ENCODE measurements around the gene PCDHB10. TPM values are rescaled to one million over a fixed set of nuclear protein-coding genes. Genes with fewer than 3 reads are reported as not detected.

Gene PCDHB10
- 0.72 and 1.0 TPM in 2 replicates for total RNA-seq

DNA sequence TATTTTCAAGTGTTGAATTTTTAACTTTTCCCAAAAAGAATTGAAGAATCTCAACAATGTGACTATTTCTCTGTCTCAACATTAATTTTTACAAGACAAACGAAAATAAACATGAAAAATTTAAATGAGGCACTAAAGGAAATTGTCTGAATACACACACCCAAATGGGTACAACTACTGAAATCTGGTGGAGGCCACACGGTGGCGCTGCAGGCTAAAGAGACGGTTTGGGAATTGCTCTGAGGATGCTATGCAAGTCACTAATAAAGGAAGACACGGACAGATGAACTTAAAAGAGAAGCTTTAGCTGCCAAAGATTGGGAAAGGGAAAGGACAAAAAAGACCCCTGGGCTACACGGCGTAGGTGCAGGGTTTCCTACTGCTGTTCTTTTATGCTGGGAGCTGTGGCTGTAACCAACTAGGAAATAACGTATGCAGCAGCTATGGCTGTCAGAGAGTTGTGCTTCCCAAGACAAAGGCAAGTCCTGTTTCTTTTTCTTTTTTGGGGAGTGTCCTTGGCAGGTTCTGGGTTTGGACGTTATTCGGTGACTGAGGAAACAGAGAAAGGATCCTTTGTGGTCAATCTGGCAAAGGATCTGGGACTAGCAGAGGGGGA lies at the start of gene PCDHB10:
TSS of gene PCDHB10 (plus strand) at position 244 of the 616 bp plus-strand sequence. CDS start at position 444, 200 bp downstream.

DNA sequence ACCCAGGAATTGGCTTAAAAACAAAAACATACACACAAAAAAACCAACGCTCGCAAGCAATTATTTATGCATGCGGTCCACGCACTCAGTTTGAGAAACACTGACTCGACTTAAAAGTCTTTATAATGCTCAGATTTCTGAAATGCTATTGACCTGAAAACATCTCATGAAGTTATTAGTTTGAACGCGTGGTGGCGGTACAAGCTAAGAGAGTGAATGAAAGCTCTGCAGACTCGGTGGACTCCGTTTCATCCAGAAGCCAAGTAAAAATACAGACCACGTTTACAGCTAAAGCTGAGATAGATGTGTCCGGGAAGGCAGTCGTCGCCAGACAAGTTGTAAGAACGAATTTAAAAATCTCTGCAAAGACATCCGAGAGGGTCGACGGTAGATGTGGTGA lies 42.3 kb upstream of the PCDHB10 start, which contains the start of gene PCDHB6:
TSS of gene PCDHB6 (plus strand) at position 246 of the 400 bp plus-strand sequence. CDS start 201 bp downstream, outside the sequence.

DNA sequence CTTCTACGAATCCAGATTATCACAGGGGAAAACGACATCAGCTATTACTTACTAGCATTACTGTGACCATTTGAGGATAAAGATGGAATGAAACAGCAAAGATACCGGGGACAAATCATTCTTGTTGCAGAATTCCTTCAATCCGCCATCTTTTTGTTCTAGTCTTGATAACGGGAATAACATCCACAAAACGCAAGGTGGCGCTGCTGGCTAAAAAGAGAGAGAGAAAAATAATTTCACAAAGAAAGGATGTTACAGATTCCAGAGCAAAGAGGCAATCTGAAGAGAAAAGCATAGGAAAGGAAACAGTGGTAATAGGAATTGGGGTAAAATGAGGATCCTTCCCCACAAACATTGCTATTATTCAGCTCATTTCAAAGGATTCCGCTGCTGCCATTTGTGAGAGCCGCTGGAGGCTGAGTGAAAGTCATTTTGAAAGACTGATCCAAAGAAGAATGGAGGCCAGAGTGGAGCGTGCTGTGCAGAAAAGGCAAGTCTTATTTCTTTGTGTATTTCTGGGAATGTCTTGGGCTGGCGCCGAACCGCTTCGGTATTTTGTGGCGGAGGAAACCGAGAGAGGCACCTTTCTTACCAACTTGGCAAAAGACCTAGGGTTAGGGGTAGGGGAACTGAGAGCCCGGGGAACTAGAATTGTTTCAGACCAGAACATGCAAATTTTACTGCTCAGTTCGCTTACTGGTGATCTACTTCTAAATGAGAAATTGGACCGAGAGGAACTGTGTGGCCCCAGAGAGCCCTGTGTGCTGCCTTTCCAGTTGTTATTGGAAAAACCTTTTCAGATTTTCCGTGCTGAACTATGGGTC lies 19.6 kb upstream of the PCDHB10 start, which contains the start of gene PCDHB7:
TSS of gene PCDHB7 (plus strand) at position 264 of the 824 bp plus-strand sequence. CDS start at position 456, 192 bp downstream.

DNA sequence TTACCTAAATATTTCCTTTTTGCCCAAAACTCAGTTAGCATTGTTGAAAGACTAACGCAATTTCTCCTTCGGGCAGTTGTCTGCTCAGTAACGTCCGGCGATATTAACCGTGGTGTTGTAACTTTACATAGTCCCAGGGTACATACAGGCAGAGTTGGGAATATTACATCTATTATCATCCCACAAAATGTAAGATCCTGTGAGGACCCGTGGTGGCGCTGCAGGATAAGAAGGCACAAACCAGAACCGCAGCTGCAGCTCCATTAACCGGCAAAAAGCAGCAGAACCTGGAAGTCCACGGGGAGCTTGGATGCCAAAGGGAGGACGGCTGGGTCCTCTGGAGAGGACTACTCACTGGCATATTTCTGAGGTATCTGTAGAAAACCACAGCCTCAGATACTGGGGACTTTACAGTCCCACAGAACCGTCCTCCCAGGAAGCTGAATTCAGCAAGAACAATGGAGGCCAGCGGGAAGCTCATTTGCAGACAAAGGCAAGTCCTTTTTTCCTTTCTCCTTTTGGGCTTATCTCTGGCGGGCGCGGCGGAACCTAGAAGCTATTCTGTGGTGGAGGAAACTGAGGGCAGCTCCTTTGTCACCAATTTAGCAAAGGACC lies 14.5 kb upstream of the PCDHB10 start, which contains the start of gene PCDHB8:
TSS of gene PCDHB8 (plus strand) at position 214 of the 615 bp plus-strand sequence. CDS start at position 459, 245 bp downstream.

DNA sequence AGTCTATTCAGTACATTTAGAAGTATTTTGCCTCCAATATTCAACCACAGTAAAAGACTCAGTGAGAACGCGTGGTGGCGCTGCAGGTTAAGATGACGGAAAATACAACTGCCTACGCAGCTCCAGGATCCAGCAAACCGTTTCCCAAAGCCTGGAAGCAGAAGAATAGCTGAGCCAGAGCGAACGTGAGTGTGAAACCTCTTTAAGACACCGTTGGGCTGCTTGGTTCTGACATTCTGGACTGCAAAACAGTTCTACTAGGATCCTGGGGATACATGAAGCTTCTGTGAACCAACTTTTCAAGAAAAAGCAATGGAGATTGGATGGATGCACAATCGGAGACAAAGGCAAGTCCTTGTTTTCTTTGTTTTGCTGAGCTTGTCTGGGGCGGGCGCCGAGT lies 9.9 kb upstream of the PCDHB10 start, which contains the start of gene PCDHB16:
TSS of gene PCDHB16 (plus strand) at position 140 of the 400 bp plus-strand sequence. CDS start at position 313, 173 bp downstream.

DNA sequence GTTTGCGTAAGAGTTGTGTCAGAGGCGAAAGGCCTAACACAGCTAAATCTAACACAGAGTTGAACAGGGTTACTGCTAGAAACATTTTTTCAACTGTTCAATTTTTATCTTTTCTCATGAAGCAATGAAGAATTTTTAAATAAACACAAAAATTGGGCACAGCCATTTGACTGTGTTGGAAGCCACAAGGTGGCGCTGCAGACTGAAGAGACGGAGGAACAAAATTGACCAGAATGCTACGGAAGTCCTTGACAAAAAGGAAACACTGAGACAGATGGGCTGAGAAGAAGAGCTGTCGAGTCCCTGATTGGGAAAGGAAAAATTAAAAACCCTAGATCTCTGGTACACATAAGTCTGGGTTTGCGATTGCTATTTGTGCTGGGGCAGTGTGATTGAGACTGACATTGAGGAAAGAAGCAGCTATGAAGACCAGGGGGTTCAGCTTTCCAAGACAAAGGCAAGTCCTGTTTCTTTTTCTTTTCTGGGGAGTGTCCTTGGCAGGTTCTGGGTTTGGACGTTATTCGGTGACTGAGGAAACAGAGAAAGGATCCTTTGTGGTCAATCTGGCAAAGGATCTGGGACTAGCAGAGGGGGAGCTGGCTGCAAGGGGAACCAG lies 5.1 kb upstream of the PCDHB10 start, which contains the start of gene PCDHB9:
TSS of gene PCDHB9 (plus strand) at position 265 of the 616 bp plus-strand sequence. CDS start at position 423, 158 bp downstream.

DNA sequence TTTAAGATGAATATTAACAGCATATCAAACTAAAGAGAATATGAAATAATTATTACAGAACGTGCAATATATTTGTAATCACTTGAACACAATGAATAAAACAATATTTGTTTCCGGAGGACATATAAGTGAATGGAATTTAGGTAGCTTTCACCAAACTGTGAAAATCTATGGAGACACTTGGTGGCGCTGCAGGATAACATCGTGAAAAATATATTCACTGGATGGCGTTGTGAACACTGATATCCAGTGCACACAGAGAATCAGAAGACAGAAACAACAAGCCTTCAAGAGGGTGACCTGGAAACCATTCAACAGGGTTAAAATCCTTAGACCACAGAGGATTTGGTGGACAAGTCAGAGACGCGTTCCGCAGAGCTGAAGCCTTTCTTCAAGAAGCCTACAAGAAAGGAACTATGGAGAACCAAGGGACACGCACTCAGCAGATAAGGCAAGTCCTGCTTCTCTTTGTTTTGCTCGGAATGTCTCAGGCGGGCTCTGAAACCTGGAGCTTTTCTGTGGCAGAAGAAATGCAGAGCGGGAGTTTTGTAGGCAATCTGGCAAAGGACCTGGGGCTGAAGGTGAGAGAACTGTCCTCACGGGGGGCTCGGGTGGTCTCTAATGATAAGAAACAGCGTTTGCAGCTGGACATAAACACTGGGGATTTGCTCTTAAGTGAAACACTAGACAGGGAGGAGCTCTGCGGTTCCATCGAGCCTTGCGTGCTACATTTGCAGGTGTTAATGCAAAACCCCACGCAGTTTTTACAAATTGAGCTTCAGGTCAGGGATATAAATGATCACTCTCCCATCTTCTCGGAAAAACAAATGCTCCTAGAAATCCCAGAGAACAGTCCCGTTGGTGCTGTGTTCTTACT lies 7.4 kb downstream of the PCDHB10 start, which contains the start of gene PCDHB11:
TSS of gene PCDHB11 (plus strand) at position 269 of the 877 bp plus-strand sequence. CDS start at position 417, 148 bp downstream.

DNA sequence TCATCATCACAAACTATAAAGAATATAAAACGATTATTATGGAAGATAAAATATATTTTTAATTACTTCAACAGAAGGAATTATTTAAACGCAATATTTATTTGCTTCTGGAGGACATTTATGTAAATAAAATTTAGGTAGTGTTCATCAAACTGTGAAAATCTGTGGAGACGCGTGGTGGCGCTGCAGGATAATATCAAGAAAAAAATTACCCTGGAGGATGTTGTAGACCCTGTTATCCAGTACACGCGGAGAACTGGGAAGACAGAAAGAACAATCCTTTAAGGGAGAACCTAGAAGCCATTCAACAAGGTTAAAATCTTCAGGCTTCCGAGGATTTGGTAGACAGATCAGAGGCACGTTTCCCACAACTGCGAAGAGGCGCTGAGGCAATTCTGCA lies 16.3 kb downstream of the PCDHB10 start, which contains the start of gene PCDHB12:
TSS of gene PCDHB12 (plus strand) at position 242 of the 400 bp plus-strand sequence. CDS start 189 bp downstream, outside the sequence.

DNA sequence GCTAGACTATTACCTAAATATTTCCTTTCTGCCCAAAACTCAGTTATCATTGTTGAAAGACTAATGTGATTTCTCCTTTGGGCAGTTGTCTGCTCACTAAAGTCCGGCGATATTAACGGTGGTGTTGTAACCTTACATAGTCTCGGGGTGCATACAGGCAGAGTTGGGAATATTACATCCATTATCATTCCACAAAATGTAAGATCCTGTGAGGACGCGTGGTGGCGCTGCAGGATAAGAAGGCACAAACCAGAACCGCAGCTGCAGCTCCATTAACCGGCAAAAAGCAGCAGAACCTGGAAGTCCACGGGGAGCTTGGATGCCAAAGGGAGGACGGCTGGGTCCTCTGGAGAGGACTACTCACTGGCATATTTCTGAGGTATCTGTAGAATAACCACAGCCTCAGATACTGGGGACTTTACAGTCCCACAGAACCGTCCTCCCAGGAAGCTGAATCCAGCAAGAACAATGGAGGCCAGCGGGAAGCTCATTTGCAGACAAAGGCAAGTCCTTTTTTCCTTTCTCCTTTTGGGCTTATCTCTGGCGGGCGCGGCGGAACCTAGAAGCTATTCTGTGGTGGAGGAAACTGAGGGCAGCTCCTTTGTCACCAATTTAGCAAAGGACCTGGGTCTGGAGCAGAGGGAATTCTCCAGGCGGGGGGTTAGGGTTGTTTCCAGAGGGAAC lies 21.6 kb downstream of the PCDHB10 start, which contains the start of gene PCDHB13:
TSS of gene PCDHB13 (plus strand) at position 264 of the 684 bp plus-strand sequence. CDS start at position 469, 205 bp downstream.

DNA sequence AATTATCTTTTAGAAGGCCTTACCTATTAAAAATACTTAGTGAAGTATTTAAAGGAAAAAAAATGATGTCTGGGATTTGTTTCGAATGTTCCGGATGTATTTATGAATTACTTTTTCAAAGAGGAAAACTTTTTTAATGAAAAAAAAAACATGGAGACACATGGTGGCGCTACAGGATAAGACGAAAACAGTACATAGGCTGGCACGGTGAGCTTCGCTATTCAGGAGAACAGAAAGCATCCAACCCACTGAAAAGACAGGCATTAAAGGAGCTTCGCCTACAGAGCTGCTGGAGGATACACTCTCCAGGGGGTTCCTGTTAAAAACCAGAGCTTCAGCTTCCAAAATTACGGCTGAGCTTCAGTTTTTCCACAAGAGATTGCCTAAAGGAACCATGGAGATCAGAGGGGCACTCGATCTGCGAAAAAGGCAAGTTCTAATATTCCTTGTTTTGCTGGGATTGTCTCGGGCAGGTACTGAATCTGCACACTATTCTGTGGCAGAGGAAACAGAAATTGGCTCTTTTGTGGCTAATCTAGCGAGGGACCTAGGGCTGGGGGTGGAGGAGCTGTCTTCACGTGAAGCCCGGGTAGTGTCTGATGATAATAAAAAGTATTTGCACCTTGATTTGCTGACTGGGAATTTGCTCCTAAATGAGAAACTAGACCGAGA lies 31.1 kb downstream of the PCDHB10 start, which contains the start of gene PCDHB14:
TSS of gene PCDHB14 (plus strand) at position 232 of the 672 bp plus-strand sequence. CDS start at position 395, 163 bp downstream.

Other genes with a start within 250 kb of the PCDHB10 start
- 0.09 and 2.4 TPM in 2 replicates for gene PCDHAC2, start 225.9 kb upstream of the PCDHB10 start, total RNA-seq
- gene PCDHB1, start 141.0 kb upstream of the PCDHB10 start, total RNA-seq, result not detected in 2 replicates
- gene PCDHB2, start 97.7 kb upstream of the PCDHB10 start, total RNA-seq, result 1.8 and 3.5 TPM in 2 replicates
- gene PCDHB3, start 91.9 kb upstream of the PCDHB10 start, total RNA-seq, result 0.36 and 0.38 TPM in 2 replicates
- gene PCDHB4, start 70.5 kb upstream of the PCDHB10 start, total RNA-seq, result 0.09 TPM in 2 replicates
- 0.56 and 1.4 TPM in 2 replicates for gene PCDHB5, start 57.1 kb upstream of the PCDHB10 start, total RNA-seq
- gene PCDHB6, start 42.3 kb upstream of the PCDHB10 start, total RNA-seq, result 0.09 TPM in 2 replicates
- 0.45 and 0.56 TPM in 2 replicates for gene PCDHB7, start 19.7 kb upstream of the PCDHB10 start, total RNA-seq
- 0.18 and 0.94 TPM in 2 replicates for gene PCDHB8, start 14.6 kb upstream of the PCDHB10 start, total RNA-seq
- 0.09 and 0.19 TPM in 2 replicates for gene PCDHB16, start 10.0 kb upstream of the PCDHB10 start, total RNA-seq
- gene PCDHB9, start 5.2 kb upstream of the PCDHB10 start, total RNA-seq, result 0.27 and 0.28 TPM in 2 replicates
- gene PCDHB11, start 7.3 kb downstream of the PCDHB10 start, total RNA-seq, result 0.38 and 0.99 TPM in 2 replicates
- 0.47 and 0.54 TPM in 2 replicates for gene PCDHB12, start 16.4 kb downstream of the PCDHB10 start, total RNA-seq
- 0.99 and 1.6 TPM in 2 replicates for gene PCDHB13, start 21.6 kb downstream of the PCDHB10 start, total RNA-seq
- gene PCDHB14, start 31.0 kb downstream of the PCDHB10 start, total RNA-seq, result 1.3 and 1.6 TPM in 2 replicates
- gene PCDHB15, start 53.0 kb downstream of the PCDHB10 start, total RNA-seq, result 0.90 and 1.7 TPM in 2 replicates
- gene SLC25A2, start 111.7 kb downstream of the PCDHB10 start, total RNA-seq, result 0.09 and 0.19 TPM in 2 replicates
- 71.7 and 90.4 TPM in 2 replicates for gene TAF7, start 128.4 kb downstream of the PCDHB10 start, total RNA-seq
- 0.36 and 1.0 TPM in 2 replicates for gene PCDHGA1, start 138.2 kb downstream of the PCDHB10 start, total RNA-seq
- gene PCDHGA2, start 146.4 kb downstream of the PCDHB10 start, total RNA-seq, result 0.90 and 3.0 TPM in 2 replicates
- 0.54 and 1.9 TPM in 2 replicates for gene PCDHGA3, start 151.5 kb downstream of the PCDHB10 start, total RNA-seq
- 0.99 and 2.0 TPM in 2 replicates for gene PCDHGB1, start 157.7 kb downstream of the PCDHB10 start, total RNA-seq
- gene PCDHGA4, start 162.7 kb downstream of the PCDHB10 start, total RNA-seq, result 2.6 and 5.0 TPM in 2 replicates
- 2.0 and 2.2 TPM in 2 replicates for gene PCDHGB2, start 167.6 kb downstream of the PCDHB10 start, total RNA-seq
- 0.90 and 1.2 TPM in 2 replicates for gene PCDHGA5, start 171.8 kb downstream of the PCDHB10 start, total RNA-seq
- gene PCDHGB3, start 177.9 kb downstream of the PCDHB10 start, total RNA-seq, result 3.1 and 4.0 TPM in 2 replicates
- 2.2 and 2.8 TPM in 2 replicates for gene PCDHGA6, start 181.5 kb downstream of the PCDHB10 start, total RNA-seq
- 1.4 and 2.2 TPM in 2 replicates for gene PCDHGA7, start 190.4 kb downstream of the PCDHB10 start, total RNA-seq
- 14.9 and 16.3 TPM in 2 replicates for gene PCDHGB4, start 195.3 kb downstream of the PCDHB10 start, total RNA-seq
- 1.3 and 2.4 TPM in 2 replicates for gene PCDHGA8, start 200.3 kb downstream of the PCDHB10 start, total RNA-seq
- gene PCDHGB5, start 205.6 kb downstream of the PCDHB10 start, total RNA-seq, result 12.7 and 14.3 TPM in 2 replicates
- gene PCDHGA9, start 210.4 kb downstream of the PCDHB10 start, total RNA-seq, result 1.6 and 3.1 TPM in 2 replicates
- 1.7 and 2.7 TPM in 2 replicates for gene PCDHGB6, start 215.7 kb downstream of the PCDHB10 start, total RNA-seq
- gene PCDHGA10, start 220.6 kb downstream of the PCDHB10 start, total RNA-seq, result 3.3 and 3.9 TPM in 2 replicates
- gene PCDHGB7, start 225.3 kb downstream of the PCDHB10 start, total RNA-seq, result 5.8 and 6.8 TPM in 2 replicates
- 7.2 and 10.1 TPM in 2 replicates for gene PCDHGA11, start 228.7 kb downstream of the PCDHB10 start, total RNA-seq
- gene PCDHGA12, start 238.2 kb downstream of the PCDHB10 start, total RNA-seq, result 4.8 and 6.7 TPM in 2 replicates